HG03457 (cell line): Measurements from ENCODE around the gene CAPRIN1.
A peak's percentile ranks its signal among the peaks of the same experiment; 100 is the strongest.

Source experiments
- ATAC-seq: cut with Tn5 transposase; IDR thresholded peaks from one replicate; pipeline ENCODE4 v1.9.1; 2021; ENCODE audit warnings: moderate number of reproducible peaks; ENCODE audit not compliant: unreplicated experiment

Gene CAPRIN1, protein sequence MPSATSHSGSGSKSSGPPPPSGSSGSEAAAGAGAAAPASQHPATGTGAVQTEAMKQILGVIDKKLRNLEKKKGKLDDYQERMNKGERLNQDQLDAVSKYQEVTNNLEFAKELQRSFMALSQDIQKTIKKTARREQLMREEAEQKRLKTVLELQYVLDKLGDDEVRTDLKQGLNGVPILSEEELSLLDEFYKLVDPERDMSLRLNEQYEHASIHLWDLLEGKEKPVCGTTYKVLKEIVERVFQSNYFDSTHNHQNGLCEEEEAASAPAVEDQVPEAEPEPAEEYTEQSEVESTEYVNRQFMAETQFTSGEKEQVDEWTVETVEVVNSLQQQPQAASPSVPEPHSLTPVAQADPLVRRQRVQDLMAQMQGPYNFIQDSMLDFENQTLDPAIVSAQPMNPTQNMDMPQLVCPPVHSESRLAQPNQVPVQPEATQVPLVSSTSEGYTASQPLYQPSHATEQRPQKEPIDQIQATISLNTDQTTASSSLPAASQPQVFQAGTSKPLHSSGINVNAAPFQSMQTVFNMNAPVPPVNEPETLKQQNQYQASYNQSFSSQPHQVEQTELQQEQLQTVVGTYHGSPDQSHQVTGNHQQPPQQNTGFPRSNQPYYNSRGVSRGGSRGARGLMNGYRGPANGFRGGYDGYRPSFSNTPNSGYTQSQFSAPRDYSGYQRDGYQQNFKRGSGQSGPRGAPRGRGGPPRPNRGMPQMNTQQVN

DNA sequence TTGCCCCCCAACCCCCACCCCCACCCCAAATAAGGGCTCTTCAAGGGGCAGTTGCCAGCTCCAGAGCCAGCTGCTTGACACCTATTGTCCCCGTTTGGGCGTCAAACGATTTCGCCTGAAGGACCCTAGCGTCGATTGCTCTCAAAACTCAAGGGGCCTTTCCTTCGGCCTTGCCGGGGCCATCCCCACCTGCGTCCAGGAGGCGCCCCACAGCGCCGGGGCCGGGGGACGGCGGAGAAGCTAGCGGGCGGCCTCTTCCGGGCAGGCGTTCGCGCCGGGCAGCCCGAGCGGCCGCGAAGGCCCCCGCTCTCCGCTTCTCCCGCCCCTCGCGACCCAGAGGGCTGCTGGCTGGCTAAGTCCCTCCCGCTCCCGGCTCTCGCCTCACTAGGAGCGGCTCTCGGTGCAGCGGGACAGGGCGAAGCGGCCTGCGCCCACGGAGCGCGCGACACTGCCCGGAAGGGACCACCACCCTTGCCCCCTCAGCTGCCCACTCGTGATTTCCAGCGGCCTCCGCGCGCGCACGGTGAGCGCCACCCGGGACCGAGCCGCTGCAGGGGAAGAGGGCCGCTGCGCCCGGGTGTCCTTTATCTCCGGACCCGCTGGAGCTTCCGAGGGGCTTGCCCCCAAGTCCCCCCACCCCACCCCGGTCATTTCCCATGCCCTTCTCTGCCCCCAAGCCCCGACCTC lies at the start of gene CAPRIN1:
TSS of gene CAPRIN1 (plus strand) at position 383 of the 687 bp plus-strand sequence. CDS start 690 bp downstream, outside the sequence.
- ATAC-seq = peak; percentile 48

- no peak for ATAC-seq
Observed at GRCh38 chr11:34002420-34002819, 49.1 kb upstream of the CAPRIN1 start.

DNA sequence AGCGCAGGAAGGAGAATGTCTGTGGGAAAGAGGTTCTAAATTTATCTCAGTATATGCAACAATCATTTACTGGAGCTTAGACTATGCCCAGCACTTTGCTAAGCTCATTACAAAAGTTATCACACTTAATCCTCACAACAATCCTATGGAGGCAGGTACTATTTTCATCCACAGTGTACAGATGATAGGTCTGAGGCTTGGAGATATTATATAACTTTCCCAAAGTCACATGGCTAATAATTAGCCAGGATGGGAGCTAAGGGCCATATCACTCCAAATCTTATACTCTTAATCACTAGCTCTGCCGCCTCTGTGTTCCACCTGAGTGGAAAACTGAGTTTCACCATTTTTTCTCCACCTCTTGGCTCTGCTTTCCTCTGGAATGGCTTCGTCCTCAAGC lies 47.3 kb upstream of the CAPRIN1 start:
- no peak for ATAC-seq

DNA sequence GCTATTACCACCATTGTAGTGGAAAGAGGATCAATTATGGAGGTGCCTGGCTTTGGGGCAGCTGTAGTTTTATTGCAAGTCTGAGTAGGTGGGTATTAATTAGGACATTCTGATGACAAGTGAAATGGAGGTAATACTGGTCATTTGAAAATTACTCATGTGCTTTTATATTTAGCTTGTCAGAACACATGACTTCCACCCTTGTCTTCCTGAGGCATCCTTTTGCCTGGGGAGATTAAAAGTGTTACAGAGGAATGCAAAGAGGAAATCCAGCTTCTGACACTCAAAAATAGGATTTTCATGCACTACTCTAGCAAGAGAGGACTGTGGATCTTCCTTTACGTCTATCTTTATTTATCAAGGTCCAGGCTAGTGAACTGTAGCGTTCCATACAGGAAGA lies 44.7 kb upstream of the CAPRIN1 start:
- no peak for ATAC-seq

- ATAC-seq = no peak
Observed at GRCh38 chr11:34012734-34013133, 38.8 kb upstream of the CAPRIN1 start.

DNA sequence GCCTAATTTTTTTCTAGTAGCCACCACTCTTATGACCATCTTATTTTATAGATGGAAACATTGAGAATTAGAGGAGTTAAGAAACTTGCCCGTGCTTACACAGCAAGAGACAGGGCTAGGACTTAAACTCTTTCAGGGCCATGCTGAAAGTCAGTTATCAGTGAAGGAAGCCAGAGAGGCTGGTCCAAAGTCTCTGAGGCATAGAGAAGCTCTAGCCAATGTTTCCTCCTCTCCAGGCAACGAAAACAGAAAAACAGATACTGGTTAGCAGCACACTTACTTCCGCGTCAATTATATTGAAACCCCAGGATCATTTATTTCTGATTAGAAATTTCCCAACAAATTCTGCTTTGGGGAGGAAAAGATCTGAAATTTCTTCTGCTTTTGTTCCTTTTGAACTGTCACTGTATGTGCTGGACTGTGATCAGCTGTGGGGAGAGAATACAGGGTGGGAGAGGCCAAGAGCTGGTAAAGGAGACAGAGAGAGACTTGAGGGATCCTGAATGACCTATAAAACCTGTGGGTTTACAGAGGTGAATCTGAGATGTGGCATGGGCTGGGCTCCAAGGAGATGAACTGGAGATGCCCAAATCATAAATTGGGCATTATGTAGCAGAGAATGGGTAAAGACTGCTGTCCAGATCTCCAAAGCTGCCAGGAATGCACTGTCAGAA lies 37.5 kb upstream of the CAPRIN1 start:
- ATAC-seq = no peak

GRCh38 chr11:34021977-34022735 lies 29.4 kb upstream of the CAPRIN1 start:
- ATAC-seq = no peak

DNA sequence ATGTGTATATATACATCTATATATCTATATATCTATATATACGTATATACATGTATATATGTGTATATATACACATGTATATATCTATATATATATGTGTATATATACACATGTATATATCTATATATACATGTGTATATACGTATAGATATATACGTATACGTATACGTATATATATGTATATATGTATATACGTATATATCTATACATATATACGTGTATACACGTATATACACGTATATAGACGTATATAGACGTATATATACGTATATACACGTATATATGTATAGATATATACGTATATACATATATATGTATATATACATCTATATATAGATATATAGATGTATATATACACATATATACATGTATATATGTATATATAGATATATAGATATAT lies 25.1 kb upstream of the CAPRIN1 start:
- no peak for ATAC-seq

DNA sequence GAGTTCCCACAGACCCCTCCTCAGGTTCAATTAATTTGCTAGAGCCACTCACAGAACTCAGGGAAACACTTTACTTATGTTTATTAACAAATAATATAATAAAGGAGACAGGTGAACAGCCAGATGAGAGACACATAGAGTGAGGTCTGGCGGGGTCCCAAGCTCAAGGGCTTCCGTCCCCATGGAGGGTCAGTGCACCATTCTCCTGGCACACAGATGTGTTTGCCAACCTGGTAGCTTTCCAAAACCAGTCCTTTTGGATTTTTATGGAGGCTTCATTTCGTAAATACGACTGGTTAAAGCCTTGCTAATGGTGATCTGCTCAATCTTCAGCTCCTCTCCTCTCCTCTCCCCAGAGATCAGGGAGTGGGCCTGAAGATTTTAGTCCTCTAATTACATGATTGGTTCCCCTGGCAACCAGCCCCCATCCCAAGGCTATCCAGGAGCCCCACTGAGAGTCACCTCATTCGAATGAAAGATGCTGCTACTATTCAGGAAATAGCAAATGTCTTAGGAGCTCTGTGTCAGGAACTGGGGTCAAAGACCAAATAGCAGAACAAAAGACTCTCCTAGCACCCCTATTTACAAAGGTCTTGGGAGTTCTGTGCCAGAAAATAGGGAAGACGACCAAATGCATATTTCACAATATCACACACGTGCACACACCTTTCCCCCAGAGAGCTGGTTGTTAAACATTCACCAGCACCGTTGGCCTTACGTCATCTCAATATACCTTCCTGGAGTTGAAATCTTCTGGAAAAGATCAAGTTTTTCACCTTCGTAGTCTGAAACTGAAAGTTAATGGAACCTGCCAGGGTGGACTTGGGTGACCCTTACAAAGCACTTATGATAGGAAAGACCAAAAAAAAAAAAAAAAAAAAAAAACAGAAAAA lies 23.8 kb upstream of the CAPRIN1 start:
- ATAC-seq = no peak

- no peak for ATAC-seq
Observed at GRCh38 chr11:34028425-34028824, 23.1 kb upstream of the CAPRIN1 start.

- ATAC-seq = no peak
Observed at GRCh38 chr11:34029176-34029575, 22.4 kb upstream of the CAPRIN1 start.

DNA sequence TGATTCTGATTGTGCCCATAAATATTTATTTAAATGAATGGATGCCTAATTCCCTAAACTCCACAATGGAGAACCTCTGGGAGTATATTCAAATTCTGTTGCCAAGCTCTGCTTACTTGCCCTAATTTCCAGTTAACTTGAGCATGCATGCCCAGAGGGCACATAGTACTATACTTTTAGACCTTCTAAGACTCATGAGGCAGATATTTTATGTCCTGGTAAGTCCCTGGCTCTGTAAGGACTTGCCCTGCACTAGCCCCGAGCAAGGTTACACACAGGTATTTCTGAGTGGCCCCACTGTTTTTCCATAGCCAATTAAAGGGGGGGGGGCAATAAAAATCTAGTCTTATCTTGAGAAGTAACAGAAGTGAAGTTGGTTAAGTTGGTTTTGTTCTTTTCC lies 21.1 kb upstream of the CAPRIN1 start:
- no peak for ATAC-seq

DNA sequence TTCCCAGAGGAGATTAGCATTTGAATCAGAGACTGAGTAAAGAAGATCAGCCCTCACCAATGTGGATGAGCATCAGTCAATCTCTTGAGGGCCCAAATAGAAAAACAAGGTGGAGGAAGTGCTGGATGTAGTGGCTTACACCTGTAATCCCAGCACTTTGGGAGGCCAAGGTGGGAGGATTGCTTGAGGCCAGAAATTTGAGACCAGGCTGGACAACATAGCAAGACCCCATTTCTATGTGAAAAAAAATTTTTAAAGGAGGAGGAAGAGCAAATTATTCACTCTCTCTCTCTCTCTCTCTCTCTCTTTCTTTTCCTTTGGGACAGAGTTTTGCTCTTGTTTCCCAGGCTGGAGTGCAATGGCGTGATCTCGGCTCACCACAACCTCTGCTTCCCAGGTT lies 18.1 kb upstream of the CAPRIN1 start:
- no peak for ATAC-seq

DNA sequence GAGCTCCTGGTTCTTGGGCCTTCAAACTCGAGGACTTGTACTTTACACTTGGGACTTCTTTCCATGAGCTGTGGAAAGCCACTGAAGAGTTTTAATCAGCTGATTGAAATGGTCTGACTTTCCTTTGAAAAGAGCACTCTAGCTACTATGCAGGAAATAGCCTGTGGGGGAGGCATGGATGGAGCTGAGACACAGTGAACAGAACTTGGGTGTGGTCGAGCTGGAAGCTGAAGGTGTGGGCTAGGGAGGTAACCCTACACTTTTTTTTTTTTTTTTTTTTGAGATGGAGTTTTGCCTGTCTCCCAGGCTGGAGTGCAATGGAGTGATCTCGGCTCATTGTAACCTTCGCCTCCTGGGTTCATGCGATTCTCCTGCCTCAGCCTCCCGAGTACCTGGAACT lies 17.5 kb upstream of the CAPRIN1 start:
- ATAC-seq = no peak

GRCh38 chr11:34036456-34036855 lies 15.1 kb upstream of the CAPRIN1 start:
- ATAC-seq = no peak

- ATAC-seq = no peak
Observed at GRCh38 chr11:34037016-34037415, 14.5 kb upstream of the CAPRIN1 start.

DNA sequence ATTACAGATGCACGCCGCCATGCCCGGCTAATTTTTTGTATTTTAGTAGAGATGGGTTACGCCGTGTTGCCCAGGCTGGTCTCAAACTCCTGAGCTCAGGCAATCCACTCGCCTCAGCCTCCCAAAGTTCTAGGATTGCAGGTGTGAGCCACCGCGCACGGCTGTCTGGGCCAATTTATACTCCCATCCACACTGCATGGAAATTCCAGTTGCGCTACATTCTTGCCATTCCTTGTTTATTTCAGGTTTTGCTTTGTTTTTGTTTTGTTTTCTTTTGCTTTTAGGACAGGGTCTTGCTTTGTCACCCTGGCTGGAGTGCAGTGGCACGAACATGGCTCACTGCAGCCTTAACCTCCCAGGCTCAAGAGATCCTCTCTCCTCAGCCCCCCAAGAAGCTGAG lies 11.0 kb upstream of the CAPRIN1 start:
- ATAC-seq = no peak

DNA sequence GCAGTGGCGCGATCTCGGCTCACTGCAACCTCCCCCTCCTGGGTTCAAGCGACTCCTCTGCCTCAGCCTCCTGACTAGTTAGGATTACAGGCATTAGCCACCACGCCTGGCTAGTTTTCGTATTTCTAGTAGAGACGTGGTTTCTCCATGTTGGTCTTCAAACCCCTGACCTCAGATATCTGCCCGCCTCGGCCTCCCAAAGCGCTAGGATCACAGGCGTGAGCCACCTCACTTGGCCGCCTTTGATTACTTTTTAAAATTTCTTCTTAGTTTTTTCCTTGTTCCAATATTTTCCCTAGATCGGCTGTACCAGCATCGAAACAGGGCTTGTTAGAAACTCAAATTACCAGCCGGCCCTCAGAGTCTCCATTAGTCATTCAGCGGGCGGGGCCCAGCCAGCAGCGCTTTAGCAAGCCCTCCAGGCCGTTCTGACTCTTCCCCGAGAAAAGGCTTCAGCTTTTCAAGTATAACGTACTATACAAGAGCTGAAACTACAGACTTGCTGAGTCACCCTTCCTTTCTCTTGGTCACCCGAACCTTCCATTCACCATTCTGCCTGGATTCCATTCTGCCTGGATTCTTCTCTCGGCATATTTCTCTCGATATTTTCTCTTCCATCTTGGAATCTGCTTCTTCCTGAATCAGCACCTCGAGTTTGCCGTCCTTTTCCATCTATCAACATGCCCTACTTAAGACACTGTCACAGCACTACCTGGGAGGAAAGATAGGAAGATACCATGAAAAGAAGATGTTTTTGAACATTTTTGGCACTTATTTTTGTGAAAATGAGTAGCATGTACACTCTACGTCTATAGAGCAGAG lies 6.7 kb upstream of the CAPRIN1 start:
- ATAC-seq = no peak

DNA sequence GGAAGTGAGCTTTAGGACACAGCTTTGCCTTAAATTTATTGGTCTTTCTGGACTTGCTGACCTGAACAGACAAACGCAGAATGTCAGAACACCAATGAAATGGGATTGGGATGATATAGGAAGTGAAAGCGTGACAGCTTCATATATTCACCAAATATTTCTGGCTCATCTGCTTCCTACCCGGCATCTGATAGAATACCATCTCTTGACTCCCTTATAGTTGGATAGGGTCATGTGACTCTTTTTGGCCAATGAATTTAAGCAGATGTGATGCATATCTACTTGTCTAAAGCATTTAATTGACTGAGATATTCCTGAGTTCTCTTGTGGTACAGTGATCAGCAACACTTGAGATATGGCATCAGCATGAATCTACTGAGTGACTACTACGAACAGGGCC lies 2.5 kb upstream of the CAPRIN1 start:
- ATAC-seq = no peak
